ENCODE measurements around the gene DDX10.
"Not testable (repeated sequence)": the region's sequence is repeated elsewhere in the genome, so short reads cannot be mapped to it uniquely, and the experiment has no call there.

The DDX10 gene

GRCh38 chr11:108664730-108665525 is at the start of gene DDX10:
TSS of gene DDX10 (plus strand) at chr11:108665069. CDS start at chr11:108665154, 85 bp downstream.
- in situ Hi-C loops (cut with HindIII; ENCODE audit: low sequenced_read_pairs) = no loop called here

GRCh38 chr11:108616549-108616948 is 48.3 kb upstream of the DDX10 start:
- in situ Hi-C loops (cut with HindIII; ENCODE audit: low sequenced_read_pairs) = no loop called here

GRCh38 chr11:108617055-108617454 is 47.8 kb upstream of the DDX10 start:
- in situ Hi-C loops (cut with HindIII; ENCODE audit: low sequenced_read_pairs) = no loop called here

GRCh38 chr11:108618529-108618928 is 46.3 kb upstream of the DDX10 start:
- in situ Hi-C loops (cut with HindIII; ENCODE audit: low sequenced_read_pairs) = no loop called here

GRCh38 chr11:108620958-108621772 is 43.7 kb upstream of the DDX10 start:
- in situ Hi-C loops (cut with HindIII; ENCODE audit: low sequenced_read_pairs) = no loop called here

- in situ Hi-C loops (cut with HindIII; ENCODE audit: low sequenced_read_pairs) = no loop called here
These were observed 42.5 kb upstream of the DDX10 start for GRCh38 chr11:108622341-108622740.

GRCh38 chr11:108624196-108624925 is 40.5 kb upstream of the DDX10 start:
- in situ Hi-C loops (cut with HindIII; ENCODE audit: low sequenced_read_pairs) = no loop called here

- in situ Hi-C loops (cut with HindIII; ENCODE audit: low sequenced_read_pairs) = no loop called here
These were observed 36.5 kb upstream of the DDX10 start for GRCh38 chr11:108628326-108628725.

- in situ Hi-C loops (cut with HindIII; ENCODE audit: low sequenced_read_pairs) = no loop called here
These were observed 36.1 kb upstream of the DDX10 start for GRCh38 chr11:108628812-108629211.

- in situ Hi-C loops (cut with HindIII; ENCODE audit: low sequenced_read_pairs) = no loop called here
These were observed 35.6 kb upstream of the DDX10 start for GRCh38 chr11:108629274-108629673.

- in situ Hi-C loops (cut with HindIII; ENCODE audit: low sequenced_read_pairs) = no loop called here
These were observed 32.7 kb upstream of the DDX10 start for GRCh38 chr11:108632041-108632704.

- in situ Hi-C loops (cut with HindIII; ENCODE audit: low sequenced_read_pairs) = no loop called here
These were observed 29.8 kb upstream of the DDX10 start for GRCh38 chr11:108635106-108635505.

- in situ Hi-C loops (cut with HindIII; ENCODE audit: low sequenced_read_pairs) = no loop called here
These were observed 28.6 kb upstream of the DDX10 start for GRCh38 chr11:108636222-108636621.

GRCh38 chr11:108639146-108639545 is 25.7 kb upstream of the DDX10 start:
- in situ Hi-C loops (cut with HindIII; ENCODE audit: low sequenced_read_pairs) = no loop called here

- in situ Hi-C loops (cut with HindIII; ENCODE audit: low sequenced_read_pairs) = not testable (repeated sequence)
These were observed 23.1 kb upstream of the DDX10 start for GRCh38 chr11:108641752-108642151.

- in situ Hi-C loops (cut with HindIII; ENCODE audit: low sequenced_read_pairs) = no loop called here
These were observed 20.9 kb upstream of the DDX10 start for GRCh38 chr11:108643974-108644373.

- in situ Hi-C loops (cut with HindIII; ENCODE audit: low sequenced_read_pairs) = no loop called here
These were observed 18.9 kb upstream of the DDX10 start for GRCh38 chr11:108645970-108646369.

- in situ Hi-C loops (cut with HindIII; ENCODE audit: low sequenced_read_pairs) = no loop called here
These were observed 17.5 kb upstream of the DDX10 start for GRCh38 chr11:108647387-108647700.

GRCh38 chr11:108647701-108648527 is 17.0 kb upstream of the DDX10 start:
- in situ Hi-C loops (cut with HindIII; ENCODE audit: low sequenced_read_pairs) = no loop called here

GRCh38 chr11:108648528-108648885 is 16.4 kb upstream of the DDX10 start:
- in situ Hi-C loops (cut with HindIII; ENCODE audit: low sequenced_read_pairs) = no loop called here

Data from DLD1 (cell line).